Transverse colon (tissue), 4 donors: ENCODE data around the gene PAPPA. TPM values are rescaled to one million over a fixed set of nuclear protein-coding genes. Genes with fewer than 3 reads are reported as not detected.
A peak's percentile ranks its signal among the peaks of the same experiment; 100 is the strongest.

Experiments
- DNase-seq: peaks from one replicate; pipeline ENCODE4 v3.0.0-alpha.2; 2019
- H3K27ac ChIP-seq, 4 donors: fragments of 200-600 bp; sonication (generic); 2 replicates each; pipeline ENCODE4 v1.5.1; 2016 to 2018; ENCODE audit warnings: inconsistent platforms in 4 of 4
- H3K27me3 ChIP-seq: fragments of 200-600 bp; sonication (generic); 2 replicates; pipeline ENCODE4 v1.5.1; 2017; ENCODE audit warnings: inconsistent platforms
- H3K36me3 ChIP-seq, 4 donors: fragments of 200-600 bp; sonication (generic); 2 replicates each; pipeline ENCODE4 v1.5.1; 2017 to 2019; ENCODE audit warnings: inconsistent platforms in 4 of 4
- H3K4me1 ChIP-seq, 4 donors: fragments of 200-600 bp; sonication (generic); 2 replicates each; pipeline ENCODE4 v1.5.1; 2017 to 2020; ENCODE audit warnings: inconsistent platforms in 4 of 4
- H3K4me3 ChIP-seq, 4 donors: fragments of 200-600 bp; sonication (generic); 1 replicate in 1 of 4; 2 replicates in 3 of 4; pipeline versions ENCODE4 v1.5.1 to v1.6.1; 2017 to 2019; ENCODE audit warnings: inconsistent platforms in 4 of 4
- H3K9me3 ChIP-seq, 2 donors: fragments of 200-600 bp; sonication (generic); 2 replicates each; pipeline ENCODE4 v1.5.1; 2017 to 2019; ENCODE audit warnings: inconsistent platforms in 2 of 2
- EP300 ChIP-seq: sonication (generic); formaldehyde crosslinking; IDR thresholded peaks from one replicate; pipeline ENCODE4 v1.6.1; 2017; ENCODE audit warnings: antibody characterized with exemption, low read depth
- POLR2A ChIP-seq: fragments of 450-650 bp; IDR thresholded peaks from one replicate; pipeline ENCODE4 v1.6.1; 2016; ENCODE audit warnings: antibody characterized with exemption, mild to moderate bottlenecking, moderate library complexity
- POLR2AphosphoS5 ChIP-seq, 3 donors: sonication (generic); formaldehyde crosslinking; IDR thresholded peaks; one replicate each; pipeline ENCODE4 v1.6.1; 2016; ENCODE audit warnings: antibody characterized with exemption in 3 of 3
- WGBS, 2 donors: methylation state at CpG; one replicate each; pipeline ENCODE4 v1.1.5; 2018; ENCODE audit warnings: low coverage in 1 of 2; 5-methylcytosine and 5-hydroxymethylcytosine counted together
- in situ Hi-C, 4 donors: fragments of 200-750 bp; cut with MboI; loops; one replicate each; pipeline versions ENCODE4 v1.15.0 to v1.15.1; 2017; ENCODE audit warnings: low sequenced_read_pairs in 3 of 4, low pct_ligation_motif_present in 1 of 4, low pct_unique_long_range_greater_than_20kb in 1 of 4
- intact Hi-C: fragments of 100-400 bp; cut with DNase I; formaldehyde crosslinking; loops from one replicate; pipeline ENCODE4 v1.15.1; 2023; ENCODE audit warnings: low total_unique reads
- total RNA-seq, 4 donors: library from RNA; depleted of rRNA; stranded (reverse); fragments of >200 nt; gene quantifications; one replicate each; pipeline ENCODE4 v1.1.0, GENCODE V29; 2016
- TF ChIP-seq, protein P1 (sequence below), 5 experiments: fragments of 200-600 bp in 3 of 5; fragments of 450-650 bp in 2 of 5; sonication (generic) in 3 of 5; IDR thresholded peaks; 1 replicate in 2 of 5; 2 replicates in 3 of 5; pipeline ENCODE4 v1.5.1; 2016 to 2017; ENCODE audit warnings: antibody characterized with exemption in 5 of 5, inconsistent platforms in 3 of 5, mild to moderate bottlenecking in 2 of 5, moderate library complexity in 1 of 5

PAPPA gene
- total RNA-seq, 4 donors from 2014 or later = 0.37 to 4.4 (median 1.4) TPM

DNA sequence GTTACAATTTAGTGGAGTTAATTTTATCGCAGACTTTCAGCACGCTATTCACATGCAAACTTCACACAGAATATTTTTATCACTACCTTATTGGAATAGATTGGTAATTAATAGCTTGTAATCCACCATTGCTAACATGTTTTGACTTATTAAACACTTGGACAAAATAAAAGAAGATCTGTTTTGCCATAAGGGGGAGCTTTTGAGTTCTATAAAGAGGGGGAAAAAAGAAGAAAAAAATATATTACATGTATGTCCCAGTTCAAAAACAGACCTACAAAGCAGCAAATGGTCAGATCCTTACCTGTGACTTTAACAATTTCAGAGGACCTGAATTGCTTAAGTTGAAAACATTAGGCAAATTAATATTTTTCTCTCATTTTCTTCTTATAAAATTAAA is 1.2 kb upstream of the PAPPA start:
- no peak overlapping the region for H3K4me3 ChIP-seq
- no peaks in the 10 kb centered on the region for H3K9me3 ChIP-seq
- peak overlapping the region; percentile 20 to 68 (median 57) for H3K27ac ChIP-seq
- peaks cover 86% of the 10 kb centered on the region for H3K27me3 ChIP-seq
- intact Hi-C loops = no loop called here
- DNase-seq = no peak
- 58 to 74% methylated on average over 2 of the region's 2 CpGs for WGBS, 2 donors
- in situ Hi-C loops = loop anchor here (10.0 to 25.0 kb wide), 4 partner anchors 410 to 510 kb away; no protein-coding TSS in a partner anchor
- H3K4me1 ChIP-seq = peaks cover 0 to 26% (median 10%) of the 10 kb centered on the region in 4 donors
- H3K36me3 ChIP-seq = no peaks in the 10 kb centered on the region
- no peak for TF ChIP-seq POLR2A
- TF ChIP-seq, protein P1, sequence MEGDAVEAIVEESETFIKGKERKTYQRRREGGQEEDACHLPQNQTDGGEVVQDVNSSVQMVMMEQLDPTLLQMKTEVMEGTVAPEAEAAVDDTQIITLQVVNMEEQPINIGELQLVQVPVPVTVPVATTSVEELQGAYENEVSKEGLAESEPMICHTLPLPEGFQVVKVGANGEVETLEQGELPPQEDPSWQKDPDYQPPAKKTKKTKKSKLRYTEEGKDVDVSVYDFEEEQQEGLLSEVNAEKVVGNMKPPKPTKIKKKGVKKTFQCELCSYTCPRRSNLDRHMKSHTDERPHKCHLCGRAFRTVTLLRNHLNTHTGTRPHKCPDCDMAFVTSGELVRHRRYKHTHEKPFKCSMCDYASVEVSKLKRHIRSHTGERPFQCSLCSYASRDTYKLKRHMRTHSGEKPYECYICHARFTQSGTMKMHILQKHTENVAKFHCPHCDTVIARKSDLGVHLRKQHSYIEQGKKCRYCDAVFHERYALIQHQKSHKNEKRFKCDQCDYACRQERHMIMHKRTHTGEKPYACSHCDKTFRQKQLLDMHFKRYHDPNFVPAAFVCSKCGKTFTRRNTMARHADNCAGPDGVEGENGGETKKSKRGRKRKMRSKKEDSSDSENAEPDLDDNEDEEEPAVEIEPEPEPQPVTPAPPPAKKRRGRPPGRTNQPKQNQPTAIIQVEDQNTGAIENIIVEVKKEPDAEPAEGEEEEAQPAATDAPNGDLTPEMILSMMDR (IDR thresholded peaks at IDR 0.05) = peak in 1 of 5 experiments; percentile 13

DNA sequence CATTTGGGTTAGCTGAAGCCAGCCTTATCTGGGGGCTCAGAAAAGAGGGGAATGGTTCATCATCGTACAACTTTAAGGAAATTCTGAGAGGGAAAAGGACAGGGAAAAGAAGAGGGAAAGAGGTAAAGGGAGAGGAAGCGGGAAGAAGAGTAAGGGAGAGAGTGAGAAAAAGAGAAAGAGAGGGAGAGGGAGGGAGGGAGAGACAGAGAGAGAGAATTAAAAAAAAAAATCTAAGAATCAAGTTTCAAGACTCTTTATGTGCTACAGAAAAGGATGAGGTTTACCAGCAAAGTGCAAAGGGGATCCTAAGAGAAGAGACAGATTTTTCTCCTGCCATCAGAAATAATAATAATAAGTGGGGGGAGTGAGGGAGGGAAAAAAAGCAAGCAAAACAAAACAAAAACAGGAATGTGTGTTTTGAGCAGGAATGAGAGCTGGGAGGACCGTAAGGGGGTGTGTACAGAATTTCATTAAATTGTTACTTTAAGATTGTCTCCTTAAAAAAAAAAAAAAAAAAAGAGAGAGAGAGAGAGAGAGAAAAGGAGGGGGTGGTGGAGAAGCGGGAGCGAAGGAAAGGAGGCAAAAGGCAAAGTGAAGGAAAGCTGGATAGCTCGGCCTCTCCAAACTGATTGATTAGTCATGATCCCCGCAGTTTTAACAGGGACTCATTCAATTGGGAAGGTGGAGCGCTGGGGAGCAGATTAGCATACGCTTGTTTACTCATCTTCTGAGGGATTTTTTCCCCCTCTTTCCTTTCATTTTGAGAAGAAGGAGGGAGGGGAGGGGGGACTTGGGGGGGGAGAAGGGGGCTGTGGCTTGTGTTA is 438 bp upstream of the PAPPA start:
- Histone ChIP-seq H3K4me3 (peak overlapping the region in 2 of 4 donors; percentile 43 to 49), H3K27me3 (peaks cover 93% of the 10 kb centered on the region), H3K27ac (peak overlapping the region; percentile 20 to 68 (median 67)), H3K9me3 (no peaks in the 10 kb centered on the region), H3K4me1 (peaks cover 0 to 26% (median 10%) of the 10 kb centered on the region in 4 donors), H3K36me3 (no peaks in the 10 kb centered on the region)
- in situ Hi-C loops = loop anchor here (10.0 to 25.0 kb wide), 4 partner anchors 409 to 509 kb away; no protein-coding TSS in a partner anchor
- intact Hi-C loops = no loop called here
- no peak for DNase-seq
- TF ChIP-seq EP300 (no peak), POLR2AphosphoS5 (IDR thresholded peaks at IDR 0.05) (no peak), POLR2A (no peak)
- TF ChIP-seq, protein P1 (IDR thresholded peaks at IDR 0.05) = no peak
- WGBS, 2 donors = 23 to 30% methylated on average over 8 to 9 of the region's 9 CpGs

GRCh38 chr9:116154334-116154975 is 864 bp downstream of the PAPPA start:
- H3K27ac ChIP-seq = peak overlapping the region; percentile 51 to 76 (median 75)
- 14% methylated on average over 37 of the region's 74 CpGs; no CpG with 5 or more reads in 1 of the 2 donors for WGBS, 2 donors
- peaks cover 83% of the 10 kb centered on the region for H3K27me3 ChIP-seq
- in situ Hi-C loops (loop anchor here (10.0 to 25.0 kb wide), 4 partner anchors 408 to 508 kb away; no protein-coding TSS in a partner anchor), intact Hi-C loops (no loop called here)
- H3K4me1 ChIP-seq = peaks cover 0 to 26% (median 10%) of the 10 kb centered on the region in 4 donors
- peak overlapping the region; percentile 4 to 49 (median 43) for H3K4me3 ChIP-seq
- H3K36me3 ChIP-seq = no peaks in the 10 kb centered on the region
- TF ChIP-seq POLR2AphosphoS5 (IDR thresholded peaks at IDR 0.05) (no peak), POLR2A (no peak), EP300 (no peak)
- TF ChIP-seq, protein P1 (IDR thresholded peaks at IDR 0.05) = no peak
- no peaks in the 10 kb centered on the region for H3K9me3 ChIP-seq
- no peak for DNase-seq
